Measurements from ENCODE around the gene CATSPER1. TPM values are rescaled to one million over a fixed set of nuclear protein-coding genes. Genes with fewer than 3 reads are reported as not detected.
"Not testable (repeated sequence)": the region's sequence is repeated elsewhere in the genome, so short reads cannot be mapped to it uniquely, and the experiment has no call there.

CATSPER1 gene
- total RNA-seq, 1 donor from 2014 or later = not detected

- DNase-seq (ENCODE audit: low spot score) = peak; percentile 64
Measured at GRCh38 chr11:66022401-66023185, 3.7 kb downstream of the CATSPER1 start.

GRCh38 chr11:66020618-66021357 is 5.5 kb downstream of the CATSPER1 start:
- DNase-seq (ENCODE audit: low spot score) = no peak
- ATAC-seq = no peak

More at GRCh38 chr11:66022401-66023185, 3.7 kb downstream of the CATSPER1 start:
- peak; percentile 97 for ATAC-seq

- ATAC-seq = no peak
Measured at GRCh38 chr11:66020212-66020611, 6.1 kb downstream of the CATSPER1 start.

GRCh38 chr11:66017321-66017720 is 9.0 kb downstream of the CATSPER1 start:
- no peak for ATAC-seq
- DNase-seq (ENCODE audit: low spot score) = no peak

More at GRCh38 chr11:66020212-66020611, 6.1 kb downstream of the CATSPER1 start:
- DNase-seq (ENCODE audit: low spot score) = no peak

- DNase-seq (ENCODE audit: low spot score) = no peak
- no peak for ATAC-seq
Measured at GRCh38 chr11:66016793-66017177, 9.5 kb downstream of the CATSPER1 start.

GRCh38 chr11:66015936-66016792 is 10.1 kb downstream of the CATSPER1 start:
- no peak for ATAC-seq
- DNase-seq (ENCODE audit: low spot score) = no peak

- DNase-seq (ENCODE audit: low spot score) (no peak), ATAC-seq (no peak)
Measured at GRCh38 chr11:66015454-66015881, 10.8 kb downstream of the CATSPER1 start.

- DNase-seq (ENCODE audit: low spot score) = no peak
- ATAC-seq = no peak
Measured at GRCh38 chr11:66014804-66015453, 11.3 kb downstream of the CATSPER1 start.

GRCh38 chr11:66013762-66014100 is 12.5 kb downstream of the CATSPER1 start:
- ATAC-seq (no peak), DNase-seq (ENCODE audit: low spot score) (no peak)

GRCh38 chr11:66012946-66013761 is 13.1 kb downstream of the CATSPER1 start:
- ATAC-seq (no peak), DNase-seq (ENCODE audit: low spot score) (no peak)

- DNase-seq (ENCODE audit: low spot score) = no peak
Measured at GRCh38 chr11:66012371-66012945, 13.8 kb downstream of the CATSPER1 start.

GRCh38 chr11:66011785-66012303 is 14.4 kb downstream of the CATSPER1 start, which contains the start of gene CST6:
Gene CST6, plus strand, starts transcription at chr11:66012008. Its CDS starts 37 bp downstream, at chr11:66012045.
- DNase-seq (ENCODE audit: low spot score) = no peak
- no peak for ATAC-seq

More at GRCh38 chr11:66012371-66012945, 13.8 kb downstream of the CATSPER1 start:
- no peak for ATAC-seq

- ATAC-seq (no peak), DNase-seq (ENCODE audit: low spot score) (no peak)
Measured at GRCh38 chr11:66011239-66011784, 15.0 kb downstream of the CATSPER1 start.

- not testable (repeated sequence) for ATAC-seq; DNase-seq (ENCODE audit: low spot score)
Measured at GRCh38 chr11:66010036-66010435, 16.2 kb downstream of the CATSPER1 start.

GRCh38 chr11:66008468-66009101 is 17.7 kb downstream of the CATSPER1 start:
- ATAC-seq (no peak), DNase-seq (ENCODE audit: low spot score) (no peak)

- ATAC-seq (no peak), DNase-seq (ENCODE audit: low spot score) (no peak)
Measured at GRCh38 chr11:66008095-66008467, 18.2 kb downstream of the CATSPER1 start.

GRCh38 chr11:66007201-66007634 is 19.1 kb downstream of the CATSPER1 start:
- ATAC-seq = no peak
- DNase-seq (ENCODE audit: low spot score) = no peak

GRCh38 chr11:66006891-66007176 is 19.4 kb downstream of the CATSPER1 start:
- no peak for DNase-seq (ENCODE audit: low spot score)
- no peak for ATAC-seq
